WTC11 (cell line): ENCODE measurements around the gene CDCA7. TPM values are rescaled to one million over a fixed set of nuclear protein-coding genes. Genes with fewer than 3 reads are reported as not detected.

Experiments
- ATAC-seq: fragments of 200-7000 bp; cut with Tn5 transposase; 2 replicates; pipeline ENCODE4 v1.10.0; 2021; ENCODE audit warnings: mild to moderate bottlenecking, moderate library complexity
- CTCF ChIA-PET: fragments of 300-600 bp; sonication (Branson Sonifier 250); formaldehyde crosslinking; loops from one replicate; lab custom pipeline; 2021; ENCODE audit warnings: antibody characterized with exemption; lab: Charles Lee
- POLR2A ChIA-PET: fragments of 350-600 bp; sonication (Branson Sonifier 250); formaldehyde crosslinking; loops from one replicate; lab custom pipeline; 2021; ENCODE audit warnings: antibody characterized with exemption; lab: Charles Lee
- DNase-seq: peaks from one replicate; pipeline ENCODE4 v3.0.0; 2021; ENCODE audit warnings: low spot score
- H3K27ac Mint-ChIP-seq: 2 replicates; pipeline ENCODE4 v1.8.0; 2021; ENCODE audit warnings: mixed read lengths
- H3K27me3 Mint-ChIP-seq: 2 replicates; pipeline ENCODE4 v1.8.0; 2021; ENCODE audit warnings: low read depth, mild to moderate bottlenecking, moderate library complexity, mixed read lengths
- H3K36me3 Mint-ChIP-seq: 2 replicates; pipeline ENCODE4 v1.8.0; 2021; ENCODE audit warnings: mixed read lengths
- H3K4me1 Mint-ChIP-seq: 2 replicates; pipeline ENCODE4 v1.8.0; 2022; ENCODE audit warnings: mixed read lengths
- H3K4me3 Mint-ChIP-seq: 2 replicates; pipeline ENCODE4 v1.8.0; 2021; ENCODE audit warnings: mild to moderate bottlenecking, moderate library complexity, mixed read lengths
- H3K9me3 Mint-ChIP-seq: 2 replicates; pipeline ENCODE4 v1.8.0; 2021; ENCODE audit warnings: mixed read lengths
- CBFB ChIP-seq: sonication (generic); formaldehyde crosslinking; IDR thresholded peaks from 2 replicates; pipeline ENCODE4 v1.8.1; 2022; ENCODE audit warnings: mild to moderate bottlenecking, low read depth, missing genetic modification reagents
- ELF4 ChIP-seq: sonication (generic); formaldehyde crosslinking; IDR thresholded peaks from 2 replicates; pipeline ENCODE4 v1.8.1; 2022; ENCODE audit warnings: low read depth, mild to moderate bottlenecking, moderate library complexity, missing genetic modification reagents
- EMX1 ChIP-seq: fragments of 250-450 bp; sonication (Bioruptor Pico); IDR thresholded peaks from 2 replicates; pipeline ENCODE4 v1.8.0; 2021; ENCODE audit warnings: mild to moderate bottlenecking
- FOXP1 ChIP-seq: sonication (generic); formaldehyde crosslinking; IDR thresholded peaks from 2 replicates; pipeline ENCODE4 v1.8.0; 2022; ENCODE audit warnings: missing genetic modification reagents, mild to moderate bottlenecking, moderate library complexity, borderline replicate concordance
- GABPB1 ChIP-seq: sonication (generic); formaldehyde crosslinking; IDR thresholded peaks from 2 replicates; pipeline ENCODE4 v1.8.1; 2023; ENCODE audit warnings: mild to moderate bottlenecking, missing genetic modification reagents
- IRF2 ChIP-seq: sonication (generic); formaldehyde crosslinking; IDR thresholded peaks from 2 replicates; pipeline ENCODE4 v1.8.0; 2022; ENCODE audit warnings: low read depth, missing genetic modification reagents, borderline replicate concordance
- NR1H2 ChIP-seq: sonication (generic); formaldehyde crosslinking; IDR thresholded peaks from 2 replicates; pipeline ENCODE4 v1.9.0; 2021; ENCODE audit warnings: mild to moderate bottlenecking, moderate library complexity, missing genetic modification reagents
- NR2C2 ChIP-seq: sonication (generic); formaldehyde crosslinking; IDR thresholded peaks from 2 replicates; pipeline ENCODE4 v1.8.0; 2022; ENCODE audit warnings: mild to moderate bottlenecking, missing genetic modification reagents
- NR3C1 ChIP-seq: sonication (generic); formaldehyde crosslinking; conservative IDR thresholded peaks from 2 replicates; pipeline ENCODE4 v1.8.1; 2023; ENCODE audit warnings: low read depth, mild to moderate bottlenecking, missing genetic modification reagents
- OVOL2 ChIP-seq: fragments of 250-450 bp; sonication (Bioruptor Pico); IDR thresholded peaks from 2 replicates; pipeline ENCODE4 v1.9.0; 2021; ENCODE audit warnings: mild to moderate bottlenecking, borderline replicate concordance
- ZNF121 ChIP-seq: sonication (generic); formaldehyde crosslinking; IDR thresholded peaks from 2 replicates; pipeline ENCODE4 v1.8.0; 2023; ENCODE audit warnings: missing genetic modification reagents
- ZNF138 ChIP-seq: sonication (generic); formaldehyde crosslinking; conservative IDR thresholded peaks from 2 replicates; pipeline ENCODE4 v1.8.1; 2022; ENCODE audit warnings: mild to moderate bottlenecking, moderate library complexity, missing genetic modification reagents
- ZNF219 ChIP-seq: sonication (generic); formaldehyde crosslinking; IDR thresholded peaks from 2 replicates; pipeline ENCODE4 v1.8.0; 2023; ENCODE audit warnings: missing genetic modification reagents, mild to moderate bottlenecking, borderline replicate concordance
- ZNF263 ChIP-seq: sonication (generic); formaldehyde crosslinking; IDR thresholded peaks from 2 replicates; pipeline ENCODE4 v1.8.1; 2022; ENCODE audit warnings: low read depth, mild to moderate bottlenecking, moderate library complexity, missing genetic modification reagents
- ZNF396 ChIP-seq: fragments of 250-450 bp; sonication (Bioruptor Pico); IDR thresholded peaks from 2 replicates; pipeline ENCODE4 v1.8.0; 2021; ENCODE audit warnings: mild to moderate bottlenecking, moderate library complexity, borderline replicate concordance
- ZNF416 ChIP-seq: fragments of 250-450 bp; sonication (Bioruptor Pico); IDR thresholded peaks from 2 replicates; pipeline ENCODE4 v1.9.0; 2021; ENCODE audit warnings: mild to moderate bottlenecking, inconsistent platforms
- ZNF671 ChIP-seq: fragments of 250-450 bp; sonication (Bioruptor Pico); IDR thresholded peaks from 2 replicates; pipeline ENCODE4 v1.8.0; 2021; ENCODE audit warnings: mild to moderate bottlenecking
- total RNA-seq: library from RNA; stranded (reverse); gene quantifications from 3 replicates; pipeline ENCODE4 v1.2.3, GENCODE V29; 2021
- TF ChIP-seq, protein P1 (sequence below): sonication (generic); formaldehyde crosslinking; IDR thresholded peaks from 2 replicates; pipeline ENCODE4 v1.8.1; 2023; ENCODE audit warnings: mild to moderate bottlenecking, moderate library complexity, missing genetic modification reagents
- TF ChIP-seq, protein P2 (sequence below): sonication (generic); formaldehyde crosslinking; conservative IDR thresholded peaks from 2 replicates; pipeline ENCODE4 v1.8.1; 2022; ENCODE audit warnings: mild to moderate bottlenecking, missing genetic modification reagents
- TF ChIP-seq, protein P3 (sequence below): sonication (generic); formaldehyde crosslinking; IDR thresholded peaks from 2 replicates; pipeline ENCODE4 v1.8.0; 2022; ENCODE audit warnings: mild to moderate bottlenecking, missing genetic modification reagents
- TF ChIP-seq, protein P4 (sequence below): fragments of 250-450 bp; sonication (Bioruptor Pico); IDR thresholded peaks from 2 replicates; pipeline ENCODE4 v1.9.0; 2021; ENCODE audit warnings: mild to moderate bottlenecking, borderline replicate concordance
- TF ChIP-seq, protein P5 (sequence below): sonication (generic); formaldehyde crosslinking; IDR thresholded peaks from 2 replicates; pipeline ENCODE4 v1.8.1; 2022; ENCODE audit warnings: low read depth, missing genetic modification reagents, borderline replicate concordance

CDCA7 gene
- total RNA-seq, 1 experiment from 2014 or later = 79.7 TPM

DNA sequence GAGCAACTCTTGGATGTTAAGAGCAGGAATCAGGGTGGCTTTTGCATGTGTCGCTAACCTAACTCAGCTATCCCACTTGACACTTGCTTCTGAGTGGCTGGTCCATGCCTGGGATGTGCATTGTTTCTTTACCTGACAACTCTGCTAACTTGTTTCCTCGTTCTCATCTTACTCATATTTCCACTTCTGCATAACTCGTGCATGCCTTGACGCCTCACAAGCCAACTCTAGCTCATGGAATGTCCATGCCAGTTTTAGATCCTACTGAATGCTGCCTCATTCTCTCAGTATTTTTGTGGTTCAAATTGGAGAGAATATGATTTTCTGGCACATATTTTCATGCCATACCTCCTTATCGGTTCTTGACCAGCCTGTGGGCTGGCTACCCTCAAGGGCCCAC is 52.5 kb downstream of the CDCA7 start:
- no peak overlapping the region for H3K27ac Mint-ChIP-seq
- ATAC-seq = no peak

DNA sequence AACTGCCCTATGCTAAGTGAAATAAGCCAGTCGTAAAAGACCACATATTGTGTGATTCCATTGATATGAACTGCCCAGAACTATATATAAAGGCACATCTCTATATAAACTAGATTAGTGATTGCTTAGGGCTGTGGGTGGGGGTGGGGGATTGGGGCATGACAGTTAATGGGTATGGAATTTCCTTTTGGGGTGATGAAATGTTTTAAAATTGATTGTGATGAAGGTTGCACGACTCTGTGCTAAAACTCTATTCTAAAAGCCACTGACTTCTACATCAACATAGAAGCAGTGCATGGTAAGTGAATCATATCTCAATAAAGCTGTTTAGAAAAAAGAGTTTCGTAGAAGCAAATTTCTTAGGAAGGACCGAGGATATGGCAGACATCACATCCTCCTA is 53.0 kb downstream of the CDCA7 start:
- H3K9me3 Mint-ChIP-seq = no peaks in the 10 kb centered on the region
- peaks cover 3% of the 10 kb centered on the region for H3K27me3 Mint-ChIP-seq
- POLR2A ChIA-PET = no interaction called here
- H3K4me1 Mint-ChIP-seq = peaks cover 3% of the 10 kb centered on the region; the same call in 1 of the 2 replicates
- H3K27ac Mint-ChIP-seq = no peak overlapping the region
- no peak for DNase-seq
- CTCF ChIA-PET = no interaction called here
- TF ChIP-seq, protein P1, sequence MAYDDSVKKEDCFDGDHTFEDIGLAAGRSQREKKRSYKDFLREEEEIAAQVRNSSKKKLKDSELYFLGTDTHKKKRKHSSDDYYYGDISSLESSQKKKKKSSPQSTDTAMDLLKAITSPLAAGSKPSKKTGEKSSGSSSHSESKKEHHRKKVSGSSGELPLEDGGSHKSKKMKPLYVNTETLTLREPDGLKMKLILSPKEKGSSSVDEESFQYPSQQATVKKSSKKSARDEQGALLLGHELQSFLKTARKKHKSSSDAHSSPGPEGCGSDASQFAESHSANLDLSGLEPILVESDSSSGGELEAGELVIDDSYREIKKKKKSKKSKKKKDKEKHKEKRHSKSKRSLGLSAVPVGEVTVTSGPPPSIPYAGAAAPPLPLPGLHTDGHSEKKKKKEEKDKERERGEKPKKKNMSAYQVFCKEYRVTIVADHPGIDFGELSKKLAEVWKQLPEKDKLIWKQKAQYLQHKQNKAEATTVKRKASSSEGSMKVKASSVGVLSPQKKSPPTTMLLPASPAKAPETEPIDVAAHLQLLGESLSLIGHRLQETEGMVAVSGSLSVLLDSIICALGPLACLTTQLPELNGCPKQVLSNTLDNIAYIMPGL (CRISPR knock-in tag) = no peak
- TF ChIP-seq NR1H2 (CRISPR knock-in tag) = no peak
- no peak for TF ChIP-seq ZNF263 (CRISPR knock-in tag)
- TF ChIP-seq, protein P2, sequence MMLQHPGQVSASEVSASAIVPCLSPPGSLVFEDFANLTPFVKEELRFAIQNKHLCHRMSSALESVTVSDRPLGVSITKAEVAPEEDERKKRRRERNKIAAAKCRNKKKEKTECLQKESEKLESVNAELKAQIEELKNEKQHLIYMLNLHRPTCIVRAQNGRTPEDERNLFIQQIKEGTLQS (CRISPR knock-in tag) = no peak
- TF ChIP-seq ZNF671 (CRISPR knock-in tag) = no peak
- TF ChIP-seq ZNF219 (CRISPR knock-in tag) = no peak
- no peak for TF ChIP-seq ZNF121 (CRISPR knock-in tag)
- no peak for TF ChIP-seq NR2C2 (CRISPR knock-in tag)
- no peak for TF ChIP-seq EMX1 (CRISPR knock-in tag)
- TF ChIP-seq IRF2 (CRISPR knock-in tag) = no peak
- TF ChIP-seq, all 79 proteins: peak for 0
- ATAC-seq = no peak
- Mint-ChIP-seq H3K36me3 (no peaks in the 10 kb centered on the region), H3K4me3 (no peak overlapping the region)

More for the DNA sequence above, 52.5 kb downstream of the CDCA7 start:
- H3K36me3 Mint-ChIP-seq = no peaks in the 10 kb centered on the region
- peaks cover 3% of the 10 kb centered on the region for H3K27me3 Mint-ChIP-seq
- POLR2A ChIA-PET = no interaction called here
- TF ChIP-seq ZNF396 (no peak), FOXP1 (CRISPR knock-in tag) (no peak), ZNF121 (CRISPR knock-in tag) (no peak), ZNF138 (CRISPR knock-in tag) (no peak)
- TF ChIP-seq, protein P2 (CRISPR knock-in tag) = no peak
- TF ChIP-seq, all 79 proteins: peak for 0
- Mint-ChIP-seq H3K4me3 (no peak overlapping the region), H3K4me1 (peaks cover 8% of the 10 kb centered on the region), H3K9me3 (no peaks in the 10 kb centered on the region)
- DNase-seq = no peak
- CTCF ChIA-PET = no interaction called here

DNA sequence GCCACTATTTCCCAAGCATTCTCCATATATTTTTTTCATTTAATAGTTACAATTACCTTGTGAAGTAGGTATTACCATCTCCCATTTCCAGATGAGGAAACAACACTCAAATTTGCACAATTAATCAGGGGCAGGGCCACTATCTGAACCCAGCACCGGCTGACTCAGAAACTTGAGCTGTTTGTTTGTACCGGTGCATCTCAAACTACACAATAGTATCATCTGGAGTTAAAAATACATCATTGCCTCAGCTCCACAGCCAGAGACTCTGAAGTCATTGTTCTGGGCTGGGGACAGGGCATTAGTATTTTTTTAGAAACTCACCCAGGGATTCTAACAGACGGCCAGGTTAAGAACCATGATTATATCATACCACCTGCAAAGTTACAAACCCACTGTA is 55.9 kb downstream of the CDCA7 start:
- ChIA-PET CTCF (interaction anchor here (1.4 to 2.8 kb wide), 2 partner anchors 38 to 157 kb away, joined by 5 to 7 read pairs; no protein-coding TSS in a partner anchor), POLR2A (no interaction called here)
- no peaks in the 10 kb centered on the region for H3K27me3 Mint-ChIP-seq
- no peak for ATAC-seq
- TF ChIP-seq CBFB (CRISPR knock-in tag) = no peak
- no peak for TF ChIP-seq ZNF416 (CRISPR knock-in tag)
- TF ChIP-seq, protein P3, sequence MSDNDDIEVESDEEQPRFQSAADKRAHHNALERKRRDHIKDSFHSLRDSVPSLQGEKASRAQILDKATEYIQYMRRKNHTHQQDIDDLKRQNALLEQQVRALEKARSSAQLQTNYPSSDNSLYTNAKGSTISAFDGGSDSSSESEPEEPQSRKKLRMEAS = no peak
- TF ChIP-seq ZNF138 (CRISPR knock-in tag) = no peak
- TF ChIP-seq GABPB1 (CRISPR knock-in tag) = no peak
- TF ChIP-seq ELF4 (CRISPR knock-in tag) = no peak
- TF ChIP-seq, protein P4, sequence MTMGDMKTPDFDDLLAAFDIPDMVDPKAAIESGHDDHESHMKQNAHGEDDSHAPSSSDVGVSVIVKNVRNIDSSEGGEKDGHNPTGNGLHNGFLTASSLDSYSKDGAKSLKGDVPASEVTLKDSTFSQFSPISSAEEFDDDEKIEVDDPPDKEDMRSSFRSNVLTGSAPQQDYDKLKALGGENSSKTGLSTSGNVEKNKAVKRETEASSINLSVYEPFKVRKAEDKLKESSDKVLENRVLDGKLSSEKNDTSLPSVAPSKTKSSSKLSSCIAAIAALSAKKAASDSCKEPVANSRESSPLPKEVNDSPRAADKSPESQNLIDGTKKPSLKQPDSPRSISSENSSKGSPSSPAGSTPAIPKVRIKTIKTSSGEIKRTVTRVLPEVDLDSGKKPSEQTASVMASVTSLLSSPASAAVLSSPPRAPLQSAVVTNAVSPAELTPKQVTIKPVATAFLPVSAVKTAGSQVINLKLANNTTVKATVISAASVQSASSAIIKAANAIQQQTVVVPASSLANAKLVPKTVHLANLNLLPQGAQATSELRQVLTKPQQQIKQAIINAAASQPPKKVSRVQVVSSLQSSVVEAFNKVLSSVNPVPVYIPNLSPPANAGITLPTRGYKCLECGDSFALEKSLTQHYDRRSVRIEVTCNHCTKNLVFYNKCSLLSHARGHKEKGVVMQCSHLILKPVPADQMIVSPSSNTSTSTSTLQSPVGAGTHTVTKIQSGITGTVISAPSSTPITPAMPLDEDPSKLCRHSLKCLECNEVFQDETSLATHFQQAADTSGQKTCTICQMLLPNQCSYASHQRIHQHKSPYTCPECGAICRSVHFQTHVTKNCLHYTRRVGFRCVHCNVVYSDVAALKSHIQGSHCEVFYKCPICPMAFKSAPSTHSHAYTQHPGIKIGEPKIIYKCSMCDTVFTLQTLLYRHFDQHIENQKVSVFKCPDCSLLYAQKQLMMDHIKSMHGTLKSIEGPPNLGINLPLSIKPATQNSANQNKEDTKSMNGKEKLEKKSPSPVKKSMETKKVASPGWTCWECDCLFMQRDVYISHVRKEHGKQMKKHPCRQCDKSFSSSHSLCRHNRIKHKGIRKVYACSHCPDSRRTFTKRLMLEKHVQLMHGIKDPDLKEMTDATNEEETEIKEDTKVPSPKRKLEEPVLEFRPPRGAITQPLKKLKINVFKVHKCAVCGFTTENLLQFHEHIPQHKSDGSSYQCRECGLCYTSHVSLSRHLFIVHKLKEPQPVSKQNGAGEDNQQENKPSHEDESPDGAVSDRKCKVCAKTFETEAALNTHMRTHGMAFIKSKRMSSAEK (CRISPR knock-in tag) = no peak
- no peak for TF ChIP-seq NR3C1 (CRISPR knock-in tag)
- no peak for TF ChIP-seq NR2C2 (CRISPR knock-in tag)
- TF ChIP-seq OVOL2 (CRISPR knock-in tag) = no peak
- TF ChIP-seq, protein P5, sequence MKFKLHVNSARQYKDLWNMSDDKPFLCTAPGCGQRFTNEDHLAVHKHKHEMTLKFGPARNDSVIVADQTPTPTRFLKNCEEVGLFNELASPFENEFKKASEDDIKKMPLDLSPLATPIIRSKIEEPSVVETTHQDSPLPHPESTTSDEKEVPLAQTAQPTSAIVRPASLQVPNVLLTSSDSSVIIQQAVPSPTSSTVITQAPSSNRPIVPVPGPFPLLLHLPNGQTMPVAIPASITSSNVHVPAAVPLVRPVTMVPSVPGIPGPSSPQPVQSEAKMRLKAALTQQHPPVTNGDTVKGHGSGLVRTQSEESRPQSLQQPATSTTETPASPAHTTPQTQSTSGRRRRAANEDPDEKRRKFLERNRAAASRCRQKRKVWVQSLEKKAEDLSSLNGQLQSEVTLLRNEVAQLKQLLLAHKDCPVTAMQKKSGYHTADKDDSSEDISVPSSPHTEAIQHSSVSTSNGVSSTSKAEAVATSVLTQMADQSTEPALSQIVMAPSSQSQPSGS (CRISPR knock-in tag) = no peak
- no peaks in the 10 kb centered on the region for H3K9me3 Mint-ChIP-seq
- no peaks in the 10 kb centered on the region for H3K36me3 Mint-ChIP-seq
- no peak overlapping the region for H3K4me3 Mint-ChIP-seq
- no peak for DNase-seq
- peaks cover 9% of the 10 kb centered on the region for H3K4me1 Mint-ChIP-seq
- no peak overlapping the region for H3K27ac Mint-ChIP-seq
